GM19395 (cell line): ENCODE data around the gene EEFSEC.

ENCODE experiments used
- ATAC-seq: cut with Tn5 transposase; IDR thresholded peaks from one replicate; pipeline ENCODE4 v1.9.1; 2021; ENCODE audit warnings: mild to moderate bottlenecking, moderate library complexity; ENCODE audit not compliant: unreplicated experiment

Gene EEFSEC

GRCh38 chr3:128182656-128183055, 29.4 kb downstream of the EEFSEC start:
- no peak for ATAC-seq

- no peak for ATAC-seq
Observed at GRCh38 chr3:128185630-128186447, 32.6 kb downstream of the EEFSEC start.

GRCh38 chr3:128187495-128187894, 34.2 kb downstream of the EEFSEC start:
- ATAC-seq = no peak

- ATAC-seq = no peak
Observed at GRCh38 chr3:128188326-128188725, 35.0 kb downstream of the EEFSEC start.

- ATAC-seq = no peak
Observed at GRCh38 chr3:128188956-128189355, 35.7 kb downstream of the EEFSEC start.

GRCh38 chr3:128190501-128190900, 37.2 kb downstream of the EEFSEC start:
- no peak for ATAC-seq

- no peak for ATAC-seq
Observed at GRCh38 chr3:128192131-128192530, 38.9 kb downstream of the EEFSEC start.

GRCh38 chr3:128193168-128193567, 39.9 kb downstream of the EEFSEC start:
- no peak for ATAC-seq

- no peak for ATAC-seq
Observed at GRCh38 chr3:128194843-128195242, 41.6 kb downstream of the EEFSEC start.

- ATAC-seq = no peak
Observed at GRCh38 chr3:128195369-128195768, 42.1 kb downstream of the EEFSEC start.

- no peak for ATAC-seq
Observed at GRCh38 chr3:128195802-128196201, 42.5 kb downstream of the EEFSEC start.

GRCh38 chr3:128196647-128197046, 43.4 kb downstream of the EEFSEC start:
- ATAC-seq = no peak

GRCh38 chr3:128197855-128198254, 44.6 kb downstream of the EEFSEC start:
- ATAC-seq = no peak

- ATAC-seq = no peak
Observed at GRCh38 chr3:128198313-128198712, 45.0 kb downstream of the EEFSEC start.

GRCh38 chr3:128199110-128199509, 45.8 kb downstream of the EEFSEC start:
- ATAC-seq = no peak

GRCh38 chr3:128201158-128201755, 48.0 kb downstream of the EEFSEC start:
- no peak for ATAC-seq

- ATAC-seq = no peak
Observed at GRCh38 chr3:128203169-128203568, 49.9 kb downstream of the EEFSEC start.

- ATAC-seq = no peak
Observed at GRCh38 chr3:128205558-128206145, 52.4 kb downstream of the EEFSEC start.

GRCh38 chr3:128207951-128208350, 54.7 kb downstream of the EEFSEC start:
- no peak for ATAC-seq

- ATAC-seq = no peak
Observed at GRCh38 chr3:128210711-128211110, 57.4 kb downstream of the EEFSEC start.

GRCh38 chr3:128214056-128214455, 60.8 kb downstream of the EEFSEC start:
- ATAC-seq = no peak

- ATAC-seq = no peak
Observed at GRCh38 chr3:128215290-128215689, 62.0 kb downstream of the EEFSEC start.
